NCI-H446 treated with DMSO at 0.1 percent for 48 hours (cell line): ENCODE data around the gene PPIL3.

Experiments
- DNase-seq: peaks from one replicate; lab custom pipeline; 2025; lab: John Stamatoyannopoulos, UW

The PPIL3 gene

GRCh38 chr2:200860092-200860795, 28.6 kb downstream of the PPIL3 start:
- no peak for DNase-seq

GRCh38 chr2:200856806-200857205, 32.1 kb downstream of the PPIL3 start:
- DNase-seq, result no peak

- no peak for DNase-seq
These were observed 36.3 kb downstream of the PPIL3 start for GRCh38 chr2:200852605-200853004.

GRCh38 chr2:200851398-200852248, 37.3 kb downstream of the PPIL3 start:
- no peak for DNase-seq

GRCh38 chr2:200850512-200851256, 38.2 kb downstream of the PPIL3 start:
- no peak for DNase-seq

GRCh38 chr2:200847939-200848338, 40.9 kb downstream of the PPIL3 start:
- no peak for DNase-seq

GRCh38 chr2:200847269-200847668, 41.6 kb downstream of the PPIL3 start:
- DNase-seq, result no peak

GRCh38 chr2:200845669-200846325, 43.1 kb downstream of the PPIL3 start:
- no peak for DNase-seq

- no peak for DNase-seq
These were observed 43.7 kb downstream of the PPIL3 start for GRCh38 chr2:200845194-200845593.

GRCh38 chr2:200843993-200844948, 44.6 kb downstream of the PPIL3 start:
- no peak for DNase-seq

GRCh38 chr2:200839513-200839912, 49.4 kb downstream of the PPIL3 start:
- no peak for DNase-seq

GRCh38 chr2:200834701-200835100, 54.2 kb downstream of the PPIL3 start:
- no peak for DNase-seq

- DNase-seq, result no peak
These were observed 59.6 kb downstream of the PPIL3 start for GRCh38 chr2:200829258-200829655.

- DNase-seq, result no peak
These were observed 60.2 kb downstream of the PPIL3 start for GRCh38 chr2:200828572-200829257.

- no peak for DNase-seq
These were observed 60.8 kb downstream of the PPIL3 start for GRCh38 chr2:200828104-200828503.

- DNase-seq, result no peak
These were observed 67.1 kb downstream of the PPIL3 start for GRCh38 chr2:200821686-200822245.
